IPS DF 19.7 (cell line): ENCODE results near the gene P2RY10.
"Not testable (repeated sequence)": the region's sequence is repeated elsewhere in the genome, so short reads cannot be mapped to it uniquely, and the experiment has no call there.

Source experiments
- DNase-seq: peaks from one replicate; pipeline ENCODE4 v3.0.0-alpha.2; 2013; ENCODE audit warnings: low read depth, low spot score

P2RY10 gene

GRCh38 chrX:78945186-78945912 lies at the start of gene P2RY10:
Gene P2RY10, plus strand, starts transcription at chrX:78945391. Its CDS starts 15,130 bp downstream, at chrX:78960521.
- DNase-seq, result no peak

GRCh38 chrX:78922754-78923153 lies 22.4 kb upstream of the P2RY10 start:
- no peak for DNase-seq

GRCh38 chrX:78923198-78924015 lies 21.8 kb upstream of the P2RY10 start:
- DNase-seq, result no peak

GRCh38 chrX:78931814-78932213 lies 13.4 kb upstream of the P2RY10 start:
- no peak for DNase-seq

GRCh38 chrX:78934866-78935265 lies 10.3 kb upstream of the P2RY10 start:
- DNase-seq, result no peak

GRCh38 chrX:78944351-78944750 lies 840 bp upstream of the P2RY10 start:
- DNase-seq, result no peak

- DNase-seq, result no peak
These were observed 1.2 kb downstream of the P2RY10 start for GRCh38 chrX:78946178-78946931.

GRCh38 chrX:78950009-78950835 lies 5.0 kb downstream of the P2RY10 start:
- DNase-seq, result no peak

GRCh38 chrX:78957049-78957767 lies 12.0 kb downstream of the P2RY10 start:
- no peak for DNase-seq

- DNase-seq, result no peak
These were observed 12.6 kb downstream of the P2RY10 start for GRCh38 chrX:78957768-78958130.

- DNase-seq, result no peak
These were observed 13.4 kb downstream of the P2RY10 start for GRCh38 chrX:78958419-78959116.

- DNase-seq, result no peak
These were observed 15.7 kb downstream of the P2RY10 start for GRCh38 chrX:78960888-78961287.

- DNase-seq, result no peak
These were observed 19.4 kb downstream of the P2RY10 start for GRCh38 chrX:78964598-78964997.

GRCh38 chrX:78979789-78980464 lies 34.7 kb downstream of the P2RY10 start:
- no peak for DNase-seq

- DNase-seq, result no peak
These were observed 44.2 kb downstream of the P2RY10 start for GRCh38 chrX:78989349-78989748.

- DNase-seq, result no peak
These were observed 52.8 kb downstream of the P2RY10 start for GRCh38 chrX:78997870-78998558.

- DNase-seq, result not testable (repeated sequence)
These were observed 62.3 kb downstream of the P2RY10 start for GRCh38 chrX:79007540-79007939.
